Measurements from ENCODE around the gene UBR3.
"Not testable (repeated sequence)": the region's sequence is repeated elsewhere in the genome, so short reads cannot be mapped to it uniquely, and the experiment has no call there.

The UBR3 gene

DNA sequence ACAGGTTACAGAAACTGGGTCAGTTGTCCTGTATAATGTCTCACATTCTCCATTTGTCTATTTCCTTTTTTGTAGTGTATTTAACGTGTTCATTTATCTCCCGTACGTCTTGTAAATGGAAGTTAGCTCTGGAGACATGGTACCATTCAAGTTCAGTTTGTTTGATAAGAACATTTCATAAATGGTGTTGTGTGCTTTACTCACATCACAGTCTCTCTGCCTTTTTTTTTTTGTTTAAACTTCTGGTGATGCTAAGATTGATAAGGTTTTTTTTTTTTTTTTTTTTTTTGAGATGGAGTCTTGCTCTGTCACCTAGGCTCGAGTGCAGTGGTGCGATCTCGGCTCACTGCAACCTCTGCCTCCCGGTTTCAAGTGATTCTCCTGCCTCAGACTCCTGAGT is 41.7 kb downstream of the UBR3 start:
- DNase-seq (ENCODE audit: low read depth in 2 of 2, low spot score in 1 of 2), result no peak

DNA sequence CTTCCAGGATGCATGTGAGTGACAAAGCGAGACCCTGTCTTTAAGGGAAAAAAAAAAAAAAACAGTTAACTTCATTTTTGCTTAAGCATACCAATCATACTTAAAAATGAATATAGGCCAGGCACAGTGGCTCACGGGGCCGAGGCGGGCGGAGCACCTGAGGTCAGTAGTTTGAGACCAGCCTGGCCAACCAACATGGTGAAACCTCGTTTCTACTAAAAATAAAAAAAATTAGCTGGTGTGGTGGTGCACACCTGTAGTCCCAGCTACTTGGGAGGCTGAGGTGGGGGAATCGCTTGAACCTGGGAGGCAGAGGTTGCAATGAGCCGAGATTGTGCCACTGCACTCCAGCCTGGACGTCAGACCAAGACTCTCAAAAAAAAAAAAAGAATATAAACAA is 44.1 kb downstream of the UBR3 start:
- DNase-seq (ENCODE audit: low read depth in 2 of 2, low spot score in 1 of 2), result not testable (repeated sequence)

DNA sequence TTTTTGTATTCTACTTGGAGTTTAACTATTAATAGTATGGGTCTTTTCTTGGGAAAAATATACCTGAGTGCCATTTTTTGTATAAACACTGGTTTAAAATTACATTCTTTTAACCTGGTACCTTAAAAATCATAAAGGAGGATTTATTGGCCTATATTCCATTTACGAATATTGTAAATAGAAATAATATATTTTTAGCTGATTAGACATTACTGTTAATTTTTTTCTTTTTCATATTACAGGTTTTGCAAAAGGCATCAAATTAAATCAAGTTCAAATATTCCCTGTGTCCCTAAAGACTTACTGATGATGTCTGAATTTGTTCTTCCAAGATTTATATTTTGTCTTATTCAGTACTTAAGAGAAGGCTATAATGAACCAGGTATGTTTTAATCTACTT is 44.7 kb downstream of the UBR3 start:
- DNase-seq (ENCODE audit: low read depth in 2 of 2, low spot score in 1 of 2), result no peak

DNA sequence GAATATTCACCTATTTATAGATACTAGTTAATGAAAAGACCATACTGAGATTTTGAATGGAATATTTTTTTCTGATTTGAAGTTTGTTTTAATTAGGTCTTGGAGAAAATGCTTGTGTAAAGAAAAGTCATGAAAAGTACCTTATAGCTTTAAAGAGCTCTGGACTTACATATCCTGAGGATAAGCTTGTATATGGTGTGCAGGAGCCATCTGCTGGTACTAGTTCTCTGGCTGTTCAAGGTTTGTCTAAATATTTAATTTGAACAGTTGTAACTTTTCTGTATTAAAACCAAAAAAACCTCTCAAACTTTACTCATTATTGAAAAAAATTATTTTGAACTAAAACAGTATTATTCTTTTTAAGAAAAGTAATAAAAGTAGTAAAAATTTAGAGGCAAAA is 50.1 kb downstream of the UBR3 start:
- no peak for DNase-seq (ENCODE audit: low read depth in 2 of 2, low spot score in 1 of 2)

DNA sequence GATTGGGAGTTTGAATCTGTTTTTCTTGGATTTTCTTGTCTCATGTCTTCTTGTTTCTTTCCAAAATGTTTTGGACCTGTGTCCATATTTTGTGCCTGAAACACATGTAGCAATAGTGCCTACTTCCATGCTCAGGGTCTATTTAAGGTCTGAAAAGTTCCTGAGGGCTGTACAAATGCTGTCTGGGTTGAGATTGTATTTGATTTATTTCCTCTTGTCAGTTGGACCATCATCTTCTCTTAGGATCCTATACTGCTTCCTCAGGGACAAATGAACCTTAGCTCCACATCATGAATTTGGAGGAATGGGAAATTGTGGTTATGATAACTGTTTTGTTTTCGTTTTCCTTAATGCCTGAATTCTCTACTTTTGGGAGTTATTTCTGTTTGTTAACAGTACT is 59.9 kb downstream of the UBR3 start:
- DNase-seq (ENCODE audit: low read depth in 2 of 2, low spot score in 1 of 2), result no peak

DNA sequence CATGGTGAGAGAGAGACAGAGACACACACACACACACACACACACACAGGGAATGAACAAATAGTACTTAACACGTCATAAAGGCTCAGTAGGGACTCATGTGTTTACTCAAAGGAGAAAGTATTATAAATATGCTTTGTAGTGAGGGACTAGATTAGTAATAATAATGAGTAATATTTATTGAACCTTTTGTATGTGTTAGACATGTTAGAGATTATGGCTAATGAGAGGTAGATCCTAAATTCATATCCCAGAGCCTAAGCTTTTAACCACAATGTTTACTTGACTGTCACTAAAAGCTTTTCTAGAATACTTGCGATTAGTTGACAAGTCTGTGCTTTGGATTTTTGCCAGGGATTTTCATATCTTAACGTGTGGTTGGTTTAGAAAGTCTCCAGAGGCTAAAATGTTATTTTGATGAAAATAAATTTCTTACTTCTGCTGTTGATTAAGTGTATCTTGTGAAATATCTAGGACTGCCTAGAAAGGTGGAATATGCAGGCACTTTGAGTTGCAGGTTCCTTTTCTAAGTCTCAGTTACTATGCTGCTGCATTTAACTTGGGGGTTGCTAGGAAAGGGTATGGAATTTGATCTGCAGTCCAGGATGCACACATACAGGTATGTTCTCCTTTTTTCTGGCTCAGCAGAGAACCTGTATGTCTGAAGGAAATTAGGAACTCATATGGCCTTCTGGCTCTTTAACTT is 64.5 kb downstream of the UBR3 start:
- DNase-seq (ENCODE audit: low read depth in 2 of 2, low spot score in 1 of 2), result no peak

DNA sequence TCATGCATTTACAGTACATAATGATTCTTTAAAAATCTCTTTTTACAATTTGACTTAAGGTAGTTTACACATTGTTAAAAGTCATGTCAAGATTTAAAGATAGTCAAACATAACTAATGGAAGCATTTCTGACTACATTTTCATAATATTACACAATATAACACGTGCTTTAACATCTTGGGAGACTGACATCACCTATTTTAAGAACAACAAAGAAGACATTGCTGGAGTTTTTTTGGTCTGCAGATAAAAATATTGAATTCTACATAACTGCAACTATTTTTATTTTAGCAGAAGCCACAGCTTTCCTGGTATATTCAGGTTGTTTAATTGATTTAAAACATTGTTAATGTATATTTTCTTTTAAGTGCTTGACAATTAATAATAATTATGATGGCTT is 65.7 kb downstream of the UBR3 start:
- DNase-seq (ENCODE audit: low read depth in 2 of 2, low spot score in 1 of 2), result no peak

DNA sequence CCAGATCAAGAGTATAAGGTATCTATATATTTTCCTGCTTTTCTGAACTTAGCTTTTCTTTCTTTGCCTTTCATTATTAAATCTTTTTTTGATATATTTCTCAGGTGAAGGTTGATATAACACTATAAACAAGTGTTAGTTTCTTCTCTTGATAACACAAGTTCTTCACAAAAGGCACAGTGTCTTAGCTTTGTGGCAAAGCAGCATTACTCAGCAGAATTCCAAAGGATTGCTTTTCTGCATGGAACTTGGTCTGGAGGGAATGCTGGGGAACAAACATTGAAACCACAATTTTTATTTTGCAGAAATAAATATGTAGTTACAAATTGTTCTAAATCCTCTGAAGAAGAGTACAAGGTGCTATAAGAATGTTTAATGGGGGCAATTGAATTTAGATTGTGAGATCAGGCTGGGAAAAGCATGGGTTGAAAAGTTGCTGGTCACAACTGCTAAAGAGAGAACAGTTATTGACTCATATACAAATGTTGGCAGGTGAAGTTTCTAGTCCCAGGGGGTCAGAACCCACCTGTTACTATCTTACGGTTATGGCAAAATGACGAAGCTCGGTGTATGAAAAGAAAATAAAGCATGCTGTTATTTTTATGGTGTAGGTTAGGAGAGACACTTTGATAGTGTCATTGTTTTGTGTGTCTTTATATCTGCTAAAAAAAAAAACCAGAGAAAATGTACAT is 68.2 kb downstream of the UBR3 start:
- DNase-seq (ENCODE audit: low read depth in 2 of 2, low spot score in 1 of 2), result no peak

DNA sequence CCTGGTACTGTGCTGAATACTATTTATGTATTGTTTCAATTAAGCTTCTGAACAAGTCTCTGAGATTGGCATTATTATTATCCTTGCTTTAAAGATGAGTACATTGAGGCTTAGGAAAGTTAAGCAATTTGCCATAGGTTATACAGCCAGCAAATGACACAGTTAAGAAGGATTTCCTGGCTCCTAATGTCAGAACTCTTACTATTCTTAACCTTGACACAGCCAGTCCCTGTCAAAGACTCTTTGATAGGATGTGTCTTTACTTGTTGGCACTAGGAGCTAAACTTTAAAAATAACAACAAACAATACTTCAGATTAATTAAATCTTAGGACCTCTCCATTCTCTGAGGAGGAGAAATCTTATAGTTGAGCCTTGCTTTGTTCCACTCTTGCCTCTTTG is 70.6 kb downstream of the UBR3 start:
- no peak for DNase-seq (ENCODE audit: low read depth in 2 of 2, low spot score in 1 of 2)

DNA sequence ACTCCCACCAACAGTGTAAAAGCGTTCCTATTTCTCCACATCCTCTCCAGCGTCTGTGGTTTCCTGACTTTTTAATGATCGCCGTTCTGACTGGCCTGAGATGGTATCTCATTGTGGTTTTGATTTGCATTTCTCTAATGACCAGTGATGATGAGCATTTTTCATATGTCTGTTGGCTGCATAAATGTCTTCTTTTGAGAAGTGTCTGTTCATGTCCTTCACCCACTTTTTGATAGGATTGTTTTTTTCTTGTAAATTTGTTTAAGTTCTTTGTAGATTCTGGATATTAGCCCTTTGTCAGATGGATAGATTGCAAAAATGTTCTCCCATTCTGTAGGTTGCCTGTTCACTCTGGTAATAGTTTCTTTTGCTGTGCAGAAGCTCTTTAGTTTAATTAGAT is 72.8 kb downstream of the UBR3 start:
- DNase-seq (ENCODE audit: low read depth in 2 of 2, low spot score in 1 of 2), result not testable (repeated sequence)

DNA sequence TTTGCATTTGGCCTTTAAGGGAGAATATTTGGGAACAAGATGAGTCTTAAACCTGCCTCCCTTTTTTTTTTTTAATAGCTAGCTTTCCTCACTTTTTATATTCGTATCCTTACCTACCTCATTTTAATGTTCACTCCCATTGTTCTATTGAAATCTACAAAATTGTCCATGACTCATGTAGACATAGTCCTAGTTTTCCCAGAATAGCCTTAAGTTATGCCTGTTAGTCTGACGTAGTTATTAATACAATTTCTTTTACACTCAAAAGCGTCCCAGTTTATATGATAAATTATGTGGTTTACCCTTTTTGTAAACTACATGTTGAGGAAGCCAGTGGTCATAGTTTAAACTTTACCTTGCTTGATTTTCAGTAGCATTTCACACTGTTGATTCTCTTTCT is 73.4 kb downstream of the UBR3 start:
- no peak for DNase-seq (ENCODE audit: low read depth in 2 of 2, low spot score in 1 of 2)

DNA sequence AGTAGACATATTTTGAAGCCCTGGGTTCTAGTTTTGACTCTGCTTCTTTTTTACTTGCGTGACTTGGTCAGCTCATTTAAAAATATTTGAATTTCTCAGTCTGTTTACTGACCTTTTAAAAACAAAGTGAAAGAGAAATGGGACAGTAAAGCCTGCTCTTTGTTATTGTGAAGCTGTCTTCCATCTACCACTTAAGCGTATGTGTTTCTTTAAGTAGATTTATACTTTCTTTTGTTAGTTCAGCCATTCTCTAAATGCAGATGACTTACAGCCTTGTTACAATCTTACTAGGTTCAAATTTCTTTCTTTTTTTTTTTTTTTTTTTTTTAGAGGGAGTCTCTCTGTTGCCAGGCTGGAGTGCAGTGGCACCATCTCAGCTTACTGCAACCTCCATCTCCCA is 79.5 kb downstream of the UBR3 start:
- DNase-seq (ENCODE audit: low read depth in 2 of 2, low spot score in 1 of 2), result no peak

DNA sequence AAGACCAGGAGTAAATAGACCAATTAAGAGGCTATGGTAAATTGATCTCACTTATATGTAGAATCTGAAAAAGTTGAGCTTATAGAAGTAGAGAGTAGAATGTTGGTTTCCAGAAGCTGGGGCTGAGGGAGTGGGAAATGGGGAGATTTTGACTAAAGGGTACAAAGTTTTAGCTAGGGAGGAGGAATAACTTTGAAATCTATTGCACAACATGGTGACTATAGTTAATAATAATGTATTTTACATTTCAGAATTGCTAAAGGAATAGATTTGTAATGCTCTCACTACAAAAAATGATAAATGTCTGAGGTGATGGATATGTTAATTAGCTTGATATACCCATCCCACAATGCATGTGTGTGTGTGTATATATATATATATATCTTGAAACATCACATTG is 82.1 kb downstream of the UBR3 start:
- DNase-seq (ENCODE audit: low read depth in 2 of 2, low spot score in 1 of 2), result no peak

DNA sequence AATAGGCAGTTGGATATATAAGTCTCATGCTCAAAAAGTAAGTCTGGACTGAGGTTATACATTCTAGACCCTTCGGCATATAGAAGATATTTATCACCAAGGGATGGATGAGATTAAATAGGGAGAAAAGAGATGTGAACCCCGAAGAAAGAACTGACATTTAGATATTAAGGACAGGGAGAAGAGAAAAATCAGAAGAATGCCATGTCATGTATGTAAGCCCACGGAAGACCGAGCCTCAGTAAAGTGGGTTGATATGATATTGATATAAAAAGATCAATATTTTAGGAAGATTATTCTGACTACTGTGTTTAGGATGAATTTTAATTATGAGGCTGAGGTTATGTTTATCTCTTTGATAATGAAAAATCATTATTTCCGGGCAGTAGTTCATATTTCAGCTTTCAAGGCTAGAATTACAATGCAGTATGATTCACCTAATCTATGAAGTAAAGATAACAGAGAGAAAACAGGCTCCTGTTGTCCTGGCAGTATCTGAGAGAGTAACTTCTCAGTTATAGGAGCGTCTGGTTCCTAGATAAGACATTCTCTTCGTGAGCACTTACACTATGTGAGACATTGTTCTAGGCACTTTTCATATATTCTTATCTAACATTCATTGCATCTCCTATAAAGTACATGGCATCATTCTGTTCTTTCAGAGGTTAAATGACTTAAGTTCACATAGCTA is 83.0 kb downstream of the UBR3 start:
- no peak for DNase-seq (ENCODE audit: low read depth in 2 of 2, low spot score in 1 of 2)

DNA sequence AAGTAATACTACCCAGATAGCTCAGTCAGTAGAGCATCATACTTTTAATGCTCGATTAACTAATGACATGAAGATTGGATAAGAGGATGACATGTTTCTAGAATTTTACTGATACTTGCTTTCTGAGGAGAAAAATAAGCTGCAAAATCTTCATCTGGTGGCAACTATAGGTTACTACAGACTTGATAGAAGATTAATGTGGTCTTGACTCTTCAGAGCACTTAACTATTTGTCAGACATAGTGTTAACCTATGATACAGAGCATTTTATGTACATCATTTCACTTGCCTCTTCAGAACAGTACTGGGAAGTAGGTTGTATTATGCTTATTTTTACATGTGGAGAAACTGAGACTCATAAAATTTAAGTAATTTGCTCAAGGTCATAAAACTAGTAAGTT is 83.9 kb downstream of the UBR3 start:
- no peak for DNase-seq (ENCODE audit: low read depth in 2 of 2, low spot score in 1 of 2)

DNA sequence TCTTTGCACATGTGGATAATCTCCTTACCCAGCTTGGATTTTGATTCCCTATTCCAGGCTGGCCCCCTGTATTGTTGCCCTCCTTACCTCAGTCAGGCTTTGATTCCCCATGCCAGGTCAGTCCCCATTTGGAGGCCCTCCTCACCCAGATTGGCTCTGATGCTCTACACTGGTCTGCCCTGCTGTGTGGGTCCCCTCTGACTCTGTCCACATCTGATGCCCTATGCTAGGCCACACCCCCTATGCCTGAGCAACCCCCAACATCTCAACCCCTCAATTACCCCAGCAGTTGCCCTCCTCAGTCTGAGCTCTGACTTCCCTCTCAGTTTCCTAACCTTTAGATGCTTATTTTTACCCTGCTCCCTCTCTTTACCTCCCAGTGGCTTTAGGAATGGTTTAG is 89.4 kb downstream of the UBR3 start:
- DNase-seq (ENCODE audit: low read depth in 2 of 2, low spot score in 1 of 2), result no peak

DNA sequence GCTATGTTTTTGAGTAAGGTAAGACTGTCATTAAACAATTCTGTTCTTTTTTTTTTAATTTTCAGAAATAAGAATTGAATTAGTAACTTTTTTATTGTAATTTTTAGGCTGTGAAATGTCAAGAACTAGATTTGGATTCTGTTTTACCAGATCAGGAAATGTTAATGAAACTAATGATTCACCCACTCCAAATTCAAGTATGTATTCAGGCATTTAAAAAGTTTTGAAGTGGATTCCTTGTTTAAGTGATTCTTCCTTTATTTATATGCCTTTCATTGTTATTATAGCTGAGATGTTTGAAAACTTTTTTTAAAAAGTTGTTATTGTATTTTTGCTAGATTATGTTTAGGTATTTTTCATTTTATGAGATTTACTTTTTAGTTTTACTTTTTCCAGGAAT is 96.7 kb downstream of the UBR3 start:
- DNase-seq (ENCODE audit: low read depth in 2 of 2, low spot score in 1 of 2), result no peak

DNA sequence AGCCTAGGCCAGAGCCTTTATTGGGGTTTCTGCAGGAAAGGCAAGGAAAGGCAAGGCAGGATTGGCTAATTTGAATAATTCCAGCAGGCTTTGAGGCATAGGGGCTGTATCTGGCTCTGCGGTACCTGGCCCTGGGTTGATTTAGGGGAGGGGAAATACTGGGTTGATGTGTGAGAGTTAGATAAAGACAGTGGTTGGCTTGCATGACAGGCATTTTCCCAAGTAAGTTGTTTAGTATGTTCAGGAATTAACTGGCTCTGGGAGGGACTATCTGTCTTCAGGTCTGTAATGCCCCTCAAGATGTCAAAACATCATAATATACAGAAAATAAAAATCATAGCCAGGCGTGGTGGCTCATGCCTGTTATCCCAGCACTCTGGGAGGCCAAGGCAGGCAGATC is 98.7 kb downstream of the UBR3 start:
- no peak for DNase-seq (ENCODE audit: low read depth in 2 of 2, low spot score in 1 of 2)

DNA sequence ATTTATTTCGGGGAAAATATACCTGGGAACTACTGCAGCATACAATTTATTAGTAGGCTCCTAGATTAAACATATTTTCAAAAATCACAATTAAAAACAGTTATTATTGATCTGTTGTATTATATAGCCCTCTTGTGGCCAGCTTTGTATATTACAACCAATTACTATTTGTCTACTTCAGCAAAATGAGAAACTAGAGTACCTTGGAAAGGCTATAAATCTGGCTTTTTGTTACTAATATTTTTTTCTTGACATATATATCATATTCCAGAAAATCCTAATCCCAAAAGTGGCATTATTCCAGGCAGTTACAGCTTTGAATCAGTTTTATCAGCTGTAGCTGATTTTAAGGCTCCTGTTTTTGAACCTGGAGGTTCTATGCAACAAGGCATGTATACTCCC is 101.2 kb downstream of the UBR3 start:
- no peak for DNase-seq (ENCODE audit: low read depth in 2 of 2, low spot score in 1 of 2)

DNA sequence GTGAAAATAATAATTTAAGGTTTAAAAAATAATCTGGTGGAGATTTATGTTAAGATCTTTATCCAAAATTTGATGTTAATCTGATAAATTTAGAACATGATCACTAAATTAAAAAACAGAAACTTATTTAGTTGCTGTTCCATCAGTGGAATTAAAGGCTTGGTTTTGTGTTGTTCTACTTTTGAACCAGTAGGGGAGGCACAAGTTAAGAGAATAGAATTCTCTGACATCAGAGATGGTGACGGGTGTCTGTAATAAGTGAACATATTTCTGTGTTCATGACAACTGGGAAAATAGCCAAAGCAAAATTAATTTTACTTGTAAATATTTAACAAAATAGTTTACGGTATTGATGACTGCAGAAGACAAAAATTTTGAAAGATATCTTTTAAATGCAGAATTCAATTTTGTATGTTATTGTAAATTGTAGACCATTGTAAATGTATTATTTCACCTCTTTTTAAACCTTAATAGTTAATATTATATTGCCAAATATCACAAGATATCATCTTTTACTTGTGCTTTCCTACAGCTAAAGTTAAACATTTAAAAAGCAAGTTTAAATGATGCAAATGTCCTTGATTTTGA is 106.0 kb downstream of the UBR3 start:
- no peak for DNase-seq (ENCODE audit: low read depth in 2 of 2, low spot score in 1 of 2)

DNA sequence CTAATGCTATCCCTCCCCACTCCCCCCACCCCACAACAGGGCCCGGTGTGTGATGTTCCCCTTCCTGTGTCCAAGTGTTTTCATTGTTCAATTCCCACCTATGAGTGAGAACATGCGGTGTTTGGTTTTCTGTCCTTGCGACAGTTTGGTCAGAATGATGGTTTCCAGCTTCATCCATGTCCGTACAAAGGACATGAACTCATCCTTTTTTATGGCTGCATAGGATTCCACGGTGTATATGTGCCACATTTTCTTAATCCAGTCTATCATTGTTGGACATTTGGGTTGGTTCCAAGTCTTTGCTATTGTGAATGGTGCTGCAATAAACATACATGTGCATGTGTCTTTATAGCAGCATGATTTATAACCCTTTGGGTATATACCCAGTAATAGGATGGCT is 109.4 kb downstream of the UBR3 start:
- DNase-seq (ENCODE audit: low read depth in 2 of 2, low spot score in 1 of 2), result not testable (repeated sequence)

DNA sequence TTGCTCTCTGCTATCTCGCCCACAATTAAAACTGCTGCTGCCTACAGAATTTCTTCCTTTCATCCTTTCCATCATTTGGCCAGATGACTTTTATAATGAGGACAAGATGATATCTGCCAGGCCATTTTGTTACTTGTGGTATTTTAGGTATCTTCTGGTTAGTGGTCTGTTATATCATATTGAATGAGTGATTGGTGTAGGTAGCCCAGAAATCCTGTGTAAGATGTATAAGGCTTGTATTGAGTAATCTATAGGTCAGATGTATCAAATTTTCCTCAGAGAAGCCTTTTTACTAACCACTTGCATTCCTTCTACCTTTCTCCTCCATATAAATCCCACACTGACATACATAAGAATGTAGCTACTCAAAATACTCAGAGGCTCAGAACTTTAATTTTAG is 118.3 kb downstream of the UBR3 start:
- no peak for DNase-seq (ENCODE audit: low read depth in 2 of 2, low spot score in 1 of 2)
